Activated naive CD4-positive, alpha-beta T cell (primary cell): ENCODE results near the gene MAX.
A peak's percentile ranks its signal among the peaks of the same experiment; 100 is the strongest.

Experiments used
- DNase-seq, 4 experiments: peaks; one replicate each; lab custom pipeline; 2025; lab: John Stamatoyannopoulos, UW

The MAX gene

GRCh38 chr14:65102441-65103149, at the start of gene MAX:
TSS of gene MAX (minus strand) at chr14:65102517. CDS start at chr14:65102339, 178 bp downstream.
- peak; percentile 89 to 96 (median 95) for DNase-seq

GRCh38 chr14:65151609-65151956, 49.3 kb upstream of the MAX start:
- DNase-seq = no peak

- DNase-seq = no peak
Observed at GRCh38 chr14:65150898-65151608, 48.7 kb upstream of the MAX start.

- no peak for DNase-seq
Observed at GRCh38 chr14:65149116-65149515, 46.8 kb upstream of the MAX start.

GRCh38 chr14:65144170-65144569, 41.9 kb upstream of the MAX start:
- DNase-seq = no peak

- DNase-seq = no peak
Observed at GRCh38 chr14:65142914-65143625, 40.8 kb upstream of the MAX start.

- no peak for DNase-seq
Observed at GRCh38 chr14:65142429-65142828, 40.1 kb upstream of the MAX start.

- DNase-seq = no peak
Observed at GRCh38 chr14:65141523-65141922, 39.2 kb upstream of the MAX start.

GRCh38 chr14:65137648-65138307, 35.5 kb upstream of the MAX start:
- DNase-seq = no peak

GRCh38 chr14:65134651-65135579, 32.6 kb upstream of the MAX start:
- no peak for DNase-seq

- DNase-seq = no peak
Observed at GRCh38 chr14:65132855-65133254, 30.5 kb upstream of the MAX start.

- DNase-seq = no peak
Observed at GRCh38 chr14:65131301-65131701, 29.0 kb upstream of the MAX start.

- no peak for DNase-seq
Observed at GRCh38 chr14:65128096-65128495, 25.8 kb upstream of the MAX start.

GRCh38 chr14:65117769-65118745, 15.7 kb upstream of the MAX start:
- no peak for DNase-seq

- no peak for DNase-seq
Observed at GRCh38 chr14:65115615-65116014, 13.3 kb upstream of the MAX start.

- no peak for DNase-seq
Observed at GRCh38 chr14:65110525-65110924, 8.2 kb upstream of the MAX start.

GRCh38 chr14:65109357-65109756, 7.0 kb upstream of the MAX start:
- DNase-seq = no peak

GRCh38 chr14:65107200-65107599, 4.9 kb upstream of the MAX start:
- no peak for DNase-seq

- no peak for DNase-seq
Observed at GRCh38 chr14:65106736-65107135, 4.4 kb upstream of the MAX start.

GRCh38 chr14:65106316-65106715, 4.0 kb upstream of the MAX start:
- no peak for DNase-seq
